K562 (cell line): ENCODE measurements around the gene SHLD1. TPM values are rescaled to one million over a fixed set of nuclear protein-coding genes. Genes with fewer than 3 reads are reported as not detected.
A peak's percentile ranks its signal among the peaks of the same experiment; 100 is the strongest.

Source experiments
- ATAC-seq: fragments of 200-7000 bp; cut with Tn5 transposase; 3 replicates; pipeline ENCODE4 v1.9.1; 2020; ENCODE audit warnings: moderate library complexity
- BruUV-seq: library from RNA; stranded (reverse); fragments of 400-500 nt; replicated peaks from 2 replicates; lab custom pipeline; 2021; lab: Mats Ljungman, UMichigan
- CTCF ChIA-PET: fragments of 300-600 bp; formaldehyde crosslinking; extraction: SDS; loops from one replicate; lab custom pipeline; 2021; ENCODE audit warnings: low intra/inter-chr PET ratio; lab: Yijun Ruan, JAX
- POLR2A ChIA-PET: fragments of 300-600, 350-650 bp; sonication (Branson Sonifier 250); formaldehyde crosslinking; extraction: SDS; loops from one replicate; lab custom pipeline; 2021; ENCODE audit warnings: antibody characterized with exemption, inconsistent platforms; lab: Yijun Ruan, JAX
- DNase-seq, 4 experiments: peaks; one replicate each; pipeline versions ENCODE4 v3.0.0 to v3.0.0-alpha.2; 2011 to 2018; ENCODE audit warnings: low spot score in 3 of 4, mixed read lengths in 3 of 4; ENCODE audit errors: extremely low read depth in 1 of 4
- FAIRE-seq: peaks from 2 replicates; lab custom pipeline; 2011; peaks lifted over from hg19 to GRCh38; lab: Jason Lieb, UNC
- H2AFZ ChIP-seq: 2 replicates; pipeline ENCODE4 v1.6.0; 2011; ENCODE audit warnings: low read depth, low read length, control low read depth, inconsistent platforms
- H3K27ac ChIP-seq: fragments of 200-600 bp; 3 replicates; pipeline ENCODE4 v1.8.0; 2011; ENCODE audit warnings: low read depth, mild to moderate bottlenecking, control low read depth, inconsistent platforms, low read length, moderate library complexity, mixed read lengths; ENCODE audit errors: extremely low read depth
- H3K27me3 ChIP-seq, 2 experiments: fragments of 300-600 bp in 1 of 2; 2 replicates in 1 of 2; 3 replicates in 1 of 2; pipeline versions ENCODE4 v1.6.0 to v1.8.0; 2011; ENCODE audit warnings: inconsistent platforms in 2 of 2, low read length in 2 of 2, mild to moderate bottlenecking in 1 of 2, mixed read lengths in 1 of 2, moderate library complexity in 1 of 2; ENCODE audit not compliant: control insufficient read depth in 2 of 2, insufficient read depth in 2 of 2
- H3K36me3 ChIP-seq: fragments of 300-600 bp; 3 replicates; pipeline ENCODE4 v1.8.0; 2011; ENCODE audit warnings: mild to moderate bottlenecking, low read length, inconsistent platforms; ENCODE audit not compliant: control insufficient read depth, insufficient read depth
- H3K4me1 ChIP-seq, 2 experiments: fragments of 200-600 bp in 1 of 2; replicated peaks in 1 of 2; 2 replicates in 1 of 2; 3 replicates in 1 of 2; pipeline versions ENCODE4 v1.5.1 to v1.8.0; 2011; ENCODE audit warnings: inconsistent platforms in 2 of 2, low read length in 2 of 2, mild to moderate bottlenecking in 1 of 2, mixed read lengths in 1 of 2, moderate library complexity in 1 of 2; ENCODE audit not compliant: control insufficient read depth in 2 of 2, insufficient read depth in 2 of 2
- H3K4me2 ChIP-seq: 2 replicates; pipeline ENCODE4 v1.6.1; 2011; ENCODE audit warnings: low read length, control low read depth, inconsistent platforms, mixed read lengths; ENCODE audit not compliant: insufficient read depth
- H3K4me3 ChIP-seq: fragments of 200-600 bp; sonication (generic), shearing (Covaris generic); 2 replicates; pipeline ENCODE4 v1.5.1; 2016; ENCODE audit warnings: control low read depth, inconsistent platforms
- H3K79me2 ChIP-seq: fragments of 200-600 bp; 3 replicates; pipeline ENCODE4 v1.8.0; 2011; ENCODE audit warnings: low read length, inconsistent platforms; ENCODE audit not compliant: control insufficient read depth, insufficient read depth
- H3K9ac ChIP-seq, 2 experiments: 2 replicates each; pipeline versions ENCODE4 v1.6.0 to v1.6.1; 2011; ENCODE audit warnings: low read depth in 2 of 2, low read length in 2 of 2, control low read depth in 1 of 2, inconsistent platforms in 1 of 2, mild to moderate bottlenecking in 1 of 2, mixed read lengths in 1 of 2; ENCODE audit not compliant: insufficient read depth in 1 of 2
- H3K9me1 ChIP-seq: one replicate; pipeline ENCODE4 v1.6.0; 2011; ENCODE audit warnings: inconsistent platforms, mild to moderate bottlenecking, low read length, moderate library complexity; ENCODE audit not compliant: control insufficient read depth, insufficient read depth
- H3K9me3 ChIP-seq: replicated peaks from 2 replicates; pipeline ENCODE4 v1.5.1; 2011; ENCODE audit warnings: low read depth, low read length, inconsistent platforms; ENCODE audit not compliant: control insufficient read depth, insufficient read depth
- H4K20me1 ChIP-seq: replicated peaks from 2 replicates; pipeline ENCODE4 v1.6.1; 2011; ENCODE audit warnings: low read length, inconsistent platforms, mixed read lengths; ENCODE audit not compliant: control insufficient read depth, insufficient read depth
- C11orf30 ChIP-seq: fragments of 450-650 bp; IDR thresholded peaks from 2 replicates; pipeline ENCODE4 v1.6.1; 2016; ENCODE audit warnings: low read depth, mild to moderate bottlenecking
- CEBPG ChIP-seq, 3 experiments: fragments of 200-800 bp in 1 of 3; sonication (Bioruptor generic) in 1 of 3; sonication (generic) in 1 of 3; formaldehyde crosslinking in 1 of 3; IDR thresholded peaks in 2 of 3; conservative IDR thresholded peaks in 1 of 3; 2 replicates each; pipeline versions ENCODE4 v1.6.1 to v1.8.0; 2016 to 2022; ENCODE audit warnings: missing compliant biosample characterization in 2 of 3, missing genetic modification characterization in 2 of 3, mild to moderate bottlenecking in 1 of 3, missing genetic modification reagents in 1 of 3
- FOXM1 ChIP-seq, 2 experiments: fragments of 450-650 bp in 1 of 2; sonication (generic) in 1 of 2; formaldehyde crosslinking in 1 of 2; IDR thresholded peaks; 2 replicates each; pipeline versions ENCODE4 v1.6.1 to v1.9.0; 2017 to 2022; ENCODE audit warnings: low read depth in 2 of 2, mild to moderate bottlenecking in 2 of 2, missing genetic modification reagents in 1 of 2, moderate library complexity in 1 of 2
- HIVEP1 ChIP-seq: fragments of 250-450 bp; sonication (Bioruptor Pico); IDR thresholded peaks from 2 replicates; pipeline ENCODE4 v1.4.0; 2020; ENCODE audit warnings: mild to moderate bottlenecking
- HNRNPL ChIP-seq: fragments of 200-400 bp; formaldehyde crosslinking; IDR thresholded peaks from 2 replicates; pipeline ENCODE4 v1.6.1; 2017; ENCODE audit warnings: low read depth, mild to moderate bottlenecking, low read length
- KAT2B ChIP-seq: IDR thresholded peaks from one replicate; pipeline ENCODE4 v1.6.1; 2012; ENCODE audit warnings: low read depth, mild to moderate bottlenecking, control low read depth, inconsistent platforms, low read length, moderate library complexity
- KLF13 ChIP-seq: fragments of 450-650 bp; IDR thresholded peaks from 2 replicates; pipeline ENCODE4 v1.6.1; 2016; ENCODE audit warnings: missing genetic modification characterization, low read depth, mild to moderate bottlenecking, missing compliant biosample characterization, moderate library complexity, borderline replicate concordance
- MAFF ChIP-seq: IDR thresholded peaks from 2 replicates; pipeline ENCODE4 v1.6.1; 2012; ENCODE audit warnings: low read length, improper control_type of control experiment
- MAFG ChIP-seq: fragments of 450-650 bp; conservative IDR thresholded peaks from 2 replicates; pipeline ENCODE4 v1.6.1; 2016; ENCODE audit warnings: missing genetic modification characterization, missing compliant biosample characterization
- MAFK ChIP-seq: IDR thresholded peaks from 2 replicates; pipeline ENCODE4 v1.6.1; 2011; ENCODE audit warnings: low read length, improper control_type of control experiment
- MYBL2 ChIP-seq, 2 experiments: fragments of 450-650 bp in 1 of 2; sonication (generic) in 1 of 2; formaldehyde crosslinking in 1 of 2; IDR thresholded peaks; 2 replicates each; pipeline versions ENCODE4 v1.6.1 to v1.8.1; 2017 to 2022; ENCODE audit warnings: borderline replicate concordance in 1 of 2, inconsistent platforms in 1 of 2, low read depth in 1 of 2, mild to moderate bottlenecking in 1 of 2, missing genetic modification reagents in 1 of 2, moderate library complexity in 1 of 2
- NFE2 ChIP-seq: IDR thresholded peaks from 2 replicates; pipeline ENCODE4 v1.6.1; 2014; ENCODE audit warnings: antibody characterized with exemption, low read depth
- NFYB ChIP-seq: IDR thresholded peaks from 2 replicates; pipeline ENCODE4 v1.6.1; 2011; ENCODE audit warnings: mild to moderate bottlenecking, moderate library complexity; ENCODE audit not compliant: insufficient read length; ENCODE audit errors: extremely low read depth
- NKRF ChIP-seq: fragments of 450-650 bp; IDR thresholded peaks from 2 replicates; pipeline ENCODE4 v1.6.1; 2016; ENCODE audit warnings: borderline replicate concordance
- RUNX1 ChIP-seq: sonication (generic); IDR thresholded peaks from 2 replicates; pipeline ENCODE4 v1.6.1; 2016; ENCODE audit warnings: antibody characterized with exemption, low read depth
- VEZF1 ChIP-seq: fragments of 200-800 bp; sonication (Bioruptor generic); IDR thresholded peaks from 2 replicates; pipeline ENCODE4 v1.6.1; 2017; ENCODE audit warnings: missing genetic modification characterization, missing compliant biosample characterization
- ZNF316 ChIP-seq: fragments of 450-650 bp; IDR thresholded peaks from 2 replicates; pipeline ENCODE4 v1.6.1; 2016
- ZNF780A ChIP-seq: fragments of 250-450 bp; sonication (Bioruptor Pico); IDR thresholded peaks from 2 replicates; pipeline ENCODE4 v1.5.0; 2021; ENCODE audit warnings: mild to moderate bottlenecking
- WGBS: fragments of 100-300 bp; shearing (Covaris generic); methylation state at CpG from one replicate; pipeline ENCODE4 v1.1.6; 2016; ENCODE audit warnings: low coverage, mixed read lengths; ENCODE audit not compliant: insufficient coverage; ENCODE audit errors: missing lambda C conversion rate; 5-methylcytosine and 5-hydroxymethylcytosine counted together
- in situ Hi-C: fragments of 300-500 bp; cut with MboI; formaldehyde crosslinking; loops from 4 replicates; pipeline ENCODE4 v1.15.0; 2018; ENCODE audit warnings: inconsistent platforms, mixed read lengths
- intact Hi-C: fragments of 100-400 bp; cut with micrococcal nuclease; formaldehyde crosslinking; loops from 2 replicates; pipeline ENCODE4 v1.14.2; 2022
- polyA plus RNA-seq, 8 experiments: library from polyadenylated mRNA; depleted of rRNA in 4 of 8; stranded (reverse) in 5 of 8; unstranded in 3 of 8; fragments of >200 nt; fragmentation: Nextera tagmentation in 2 of 8; fragmentation: Illumina TruSeq in 1 of 8; extraction: Ambion mirVana in 2 of 8; extraction: Trizol in 1 of 8; gene quantifications; 2 replicates each; pipeline versions ENCODE4 v1.2.1 to v1.2.3, GENCODE V29; 2011 to 2014; ENCODE audit warnings: inconsistent platforms in 1 of 8, missing spikeins in 1 of 8
- total RNA-seq, 7 experiments: library from RNA; depleted of rRNA in 6 of 7; stranded (reverse); fragments of >200 nt in 6 of 7; fragmentation: Illumina TruSeq in 2 of 7; extraction: Trizol in 2 of 7; gene quantifications; 2 replicates each; pipeline versions ENCODE4 v1.2.1 to v1.2.3, GENCODE V29; 2011 to 2021; ENCODE audit warnings: low replicate concordance in 1 of 7

Gene SHLD1
- total and polyA plus RNA-seq, 9 of the 15 experiments (the other 6 are each of a cell fraction or from before 2014, with no cell fraction given), result 3.7 to 21.6 (median 8.2) TPM

- no peak for TF ChIP-seq NKRF
- TF ChIP-seq KLF13 (tag), result no peak
- no peak for TF ChIP-seq RUNX1
- no peak for TF ChIP-seq HIVEP1 (CRISPR knock-in tag)
- no peak for TF ChIP-seq KAT2B
- TF ChIP-seq MYBL2 (IDR thresholded peaks at IDR 0.05; ENCODE audit: low read depth), result no peak
- TF ChIP-seq MYBL2 (CRISPR knock-in tag; IDR thresholded peaks at IDR 0.05; ENCODE audit: borderline replicate concordance), result no peak
These were observed 145.4 kb downstream of the SHLD1 start (continued) for GRCh38 chr20:5895626-5896025.

- Histone ChIP-seq H3K4me2 (no peak overlapping the region), H3K4me1 (no peaks in the 10 kb centered on the region)
- TF ChIP-seq MAFF, result peak; percentile 78
- TF ChIP-seq C11orf30, result peak; percentile 78
- TF ChIP-seq FOXM1 (IDR thresholded peaks at IDR 0.05; ENCODE audit: low read depth), result no peak
- TF ChIP-seq FOXM1 (CRISPR knock-in tag; IDR thresholded peaks at IDR 0.05; ENCODE audit: low read depth), result no peak
- no peak for TF ChIP-seq HNRNPL
- no peak for TF ChIP-seq ZNF780A
- peak; percentile 82 for TF ChIP-seq MAFK
- TF ChIP-seq ZNF316, result peak; percentile 93
- no peak for TF ChIP-seq NFE2
- no peak for TF ChIP-seq NFYB
- peak; percentile 80 for TF ChIP-seq MAFG
- TF ChIP-seq CEBPG (CRISPR knock-in tag; IDR thresholded peaks at IDR 0.05), result no peak
- TF ChIP-seq CEBPG (tag; conservative IDR thresholded peaks at IDR 0.05 in 1 of 2, IDR thresholded peaks at IDR 0.05 in 1 of 2), result no peak
- TF ChIP-seq VEZF1 (CRISPR knock-in tag), result no peak
- TF ChIP-seq, all 486 proteins: peak for 5
- no peak for FAIRE-seq
- Histone ChIP-seq H3K4me3 (no peak overlapping the region), H3K9me3 (no peaks in the 10 kb centered on the region), H3K36me3 (no peaks in the 10 kb centered on the region), H3K27ac (no peak overlapping the region), H4K20me1 (no peaks in the 10 kb centered on the region), H3K79me2 (no peaks in the 10 kb centered on the region), H3K9me1 (no peaks in the 10 kb centered on the region), H2AFZ (no peak overlapping the region), H3K9ac (no peak overlapping the region), H3K27me3 (no peaks in the 10 kb centered on the region; a peak in 1 of 5 replicates)
- ATAC-seq, result no peak
- ChIA-PET CTCF (interaction anchor here (0.6 kb wide), 1 partner anchor 417 kb away, joined by 3 read pairs; no protein-coding TSS in a partner anchor), POLR2A (no interaction called here)
- no TSS peak for BruUV-seq
- intact Hi-C loops (no loop called here), in situ Hi-C loops (no loop called here)
- no peak for DNase-seq
- WGBS, result 0% methylated on average over 1 of the region's 1 CpG
These were observed 149.2 kb downstream of the SHLD1 start for GRCh38 chr20:5899444-5899843.
